Activated CD4-positive, alpha-beta memory T cell treated with anti-CD3 and anti-CD28 coated beads, Interleukin-2, amount 10 ng/mL, durations not matched to agents 7 days and 5 days (primary cell): Measurements from ENCODE around the gene LRCH4. TPM values are rescaled to one million over a fixed set of nuclear protein-coding genes. Genes with fewer than 3 reads are reported as not detected.

Experiments
- CTCF ChIA-PET: fragments of 350-600 bp; sonication (Branson Sonifier 250); formaldehyde crosslinking; loops from one replicate; lab custom pipeline; 2021; ENCODE audit warnings: antibody characterized with exemption, inconsistent platforms; lab: Charles Lee
- POLR2A ChIA-PET: fragments of 350-600 bp; sonication (Branson Sonifier 250); formaldehyde crosslinking; loops from one replicate; lab custom pipeline; 2021; ENCODE audit warnings: antibody characterized with exemption; lab: Charles Lee
- DNase-seq: peaks from one replicate; pipeline ENCODE4 v3.0.0-alpha.2; 2020
- H3K27ac Mint-ChIP-seq: one replicate; pipeline ENCODE4 v1.8.0; 2021; ENCODE audit warnings: mild to moderate bottlenecking, mixed read lengths
- H3K27me3 Mint-ChIP-seq: one replicate; pipeline ENCODE4 v1.8.0; 2021; ENCODE audit warnings: mixed read lengths
- H3K36me3 Mint-ChIP-seq: one replicate; pipeline ENCODE4 v1.8.0; 2021; ENCODE audit warnings: low read depth, mixed read lengths
- H3K4me1 Mint-ChIP-seq: one replicate; pipeline ENCODE4 v1.8.0; 2021; ENCODE audit warnings: mixed read lengths
- H3K4me3 Mint-ChIP-seq: one replicate; pipeline ENCODE4 v1.8.0; 2021; ENCODE audit warnings: mild to moderate bottlenecking, mixed read lengths
- H3K9me3 Mint-ChIP-seq: one replicate; pipeline ENCODE4 v1.8.0; 2021; ENCODE audit warnings: mixed read lengths
- total RNA-seq, 2 experiments: library from RNA; stranded (reverse); gene quantifications; one replicate each; pipeline ENCODE4 v1.2.3, GENCODE V29; 2021

LRCH4 gene
- total RNA-seq, 2 experiments from 2014 or later, result 199 to 204 TPM

DNA sequence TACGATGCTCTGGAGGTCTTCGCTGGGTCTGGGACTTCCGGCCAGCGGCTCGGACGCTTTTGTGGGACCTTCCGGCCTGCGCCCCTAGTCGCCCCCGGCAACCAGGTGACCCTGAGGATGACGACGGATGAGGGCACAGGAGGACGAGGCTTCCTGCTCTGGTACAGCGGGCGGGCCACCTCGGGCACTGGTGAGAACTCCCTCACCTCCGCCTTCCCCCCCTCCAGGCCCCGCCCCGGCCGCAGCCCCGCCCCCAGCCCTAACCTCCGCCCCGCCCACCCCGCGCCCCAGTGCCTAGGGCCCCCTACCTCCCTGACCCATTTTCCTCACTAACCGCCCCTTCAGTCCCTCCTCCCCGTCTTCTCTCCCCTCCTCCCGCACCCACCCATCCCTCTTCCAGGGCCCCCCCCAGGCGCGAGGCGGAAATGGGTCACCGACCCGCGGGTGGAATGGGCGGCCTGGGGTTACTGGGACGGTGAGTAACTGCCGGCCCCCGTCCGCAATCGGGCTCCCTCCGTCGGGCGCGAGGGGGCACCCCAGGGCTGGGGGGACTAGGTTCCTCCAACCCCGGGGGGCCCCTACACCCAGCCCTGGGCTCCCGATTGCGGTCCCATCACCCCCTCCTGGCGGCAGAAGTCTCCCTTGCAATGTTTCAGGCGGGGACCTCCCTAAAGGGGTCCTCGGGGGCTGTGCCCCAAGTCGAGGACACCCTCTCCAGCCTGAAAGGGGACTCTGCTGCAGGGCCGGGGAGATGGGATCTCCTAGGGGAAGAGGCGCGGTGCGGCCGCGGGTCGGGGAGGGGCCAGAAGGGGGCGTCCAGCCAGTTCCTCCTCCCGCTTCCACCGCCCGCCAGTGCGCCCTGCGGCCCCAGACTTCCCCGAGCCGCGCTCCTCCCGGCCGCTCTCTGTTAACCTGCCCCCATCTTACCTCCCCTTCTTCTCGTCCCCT lies 18.4 kb upstream of the LRCH4 start:
- Mint-ChIP-seq H3K27ac (peak overlapping the region; percentile 86), H3K4me3 (peak overlapping the region; percentile 82), H3K27me3 (peaks cover 3% of the 10 kb centered on the region), H3K4me1 (peaks cover 37% of the 10 kb centered on the region), H3K9me3 (no peaks in the 10 kb centered on the region), H3K36me3 (no peaks in the 10 kb centered on the region)
- ChIA-PET CTCF (interaction anchor here (0.5 to 2.3 kb wide), 17 partner anchors 9 to 235 kb away, joined by 3 to 17 read pairs (median 3); partner anchors contain the start of genes FBXO24 and LRCH4), POLR2A (interaction anchor here (0.6 to 7.9 kb wide), 23 partner anchors 8 to 176 kb away, joined by 3 to 89 read pairs (median 4); partner anchors contain the start of genes FBXO24, GIGYF1, GNB2 and LRCH4)
- DNase-seq, result peak; percentile 85

DNA sequence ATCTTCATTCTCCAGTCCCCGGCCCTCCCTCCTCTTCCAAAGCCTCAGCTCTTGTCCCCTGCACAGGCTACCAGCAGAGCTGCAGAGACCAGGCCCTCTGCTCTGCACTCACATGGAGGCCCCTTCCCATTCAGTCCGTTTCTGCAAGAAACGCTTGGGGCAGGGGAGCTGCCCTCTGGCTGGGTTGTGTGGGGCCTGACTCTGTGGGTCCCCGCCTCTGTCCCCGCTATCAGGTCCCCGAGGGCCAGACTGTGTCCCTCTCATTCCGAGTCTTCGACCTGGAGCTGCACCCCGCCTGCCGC lies 17.7 kb upstream of the LRCH4 start:
- H3K9me3 Mint-ChIP-seq, result no peaks in the 10 kb centered on the region
- peaks cover 3% of the 10 kb centered on the region for H3K27me3 Mint-ChIP-seq
- ChIA-PET POLR2A (interaction anchor here (0.6 to 7.9 kb wide), 11 partner anchors 9 to 168 kb away, joined by 3 to 89 read pairs (median 5); partner anchors contain the start of genes FBXO24, GIGYF1, GNB2 and LRCH4), CTCF (interaction anchor here (0.5 to 2.0 kb wide), 6 partner anchors 17 to 236 kb away, joined by 3 to 8 read pairs (median 3); partner anchors contain the start of genes FBXO24 and LRCH4)
- H3K27ac Mint-ChIP-seq, result peak overlapping the region; percentile 86
- H3K4me3 Mint-ChIP-seq, result peak overlapping the region; percentile 82
- no peak for DNase-seq
- H3K4me1 Mint-ChIP-seq, result peaks cover 39% of the 10 kb centered on the region
- H3K36me3 Mint-ChIP-seq, result no peaks in the 10 kb centered on the region

- peak overlapping the region; percentile 82 for H3K4me3 Mint-ChIP-seq
- DNase-seq, result no peak
- peaks cover 3% of the 10 kb centered on the region for H3K27me3 Mint-ChIP-seq
- POLR2A ChIA-PET, result interaction anchor here (0.6 to 7.9 kb wide), 11 partner anchors 9 to 167 kb away, joined by 3 to 89 read pairs (median 5); partner anchors contain the start of genes FBXO24, GIGYF1, GNB2 and LRCH4
- H3K4me1 Mint-ChIP-seq, result peaks cover 44% of the 10 kb centered on the region
- CTCF ChIA-PET, result interaction anchor here (0.7 to 2.0 kb wide), 7 partner anchors 14 to 88 kb away, joined by 3 to 8 read pairs (median 3); partner anchors contain the start of genes FBXO24 and LRCH4
- H3K36me3 Mint-ChIP-seq, result no peaks in the 10 kb centered on the region
- no peaks in the 10 kb centered on the region for H3K9me3 Mint-ChIP-seq
- peak overlapping the region; percentile 86 for H3K27ac Mint-ChIP-seq
Measured at GRCh38 chr7:100602889-100603725, 17.2 kb upstream of the LRCH4 start.

- no peaks in the 10 kb centered on the region for H3K9me3 Mint-ChIP-seq
- H3K27ac Mint-ChIP-seq, result no peak overlapping the region
- CTCF ChIA-PET, result no interaction called here
- POLR2A ChIA-PET, result no interaction called here
- peaks cover 33% of the 10 kb centered on the region for H3K4me1 Mint-ChIP-seq
- DNase-seq, result no peak
- peaks cover 7% of the 10 kb centered on the region for H3K27me3 Mint-ChIP-seq
- H3K36me3 Mint-ChIP-seq, result no peaks in the 10 kb centered on the region
- H3K4me3 Mint-ChIP-seq, result no peak overlapping the region
Measured at GRCh38 chr7:100600730-100601038, 14.8 kb upstream of the LRCH4 start.

DNA sequence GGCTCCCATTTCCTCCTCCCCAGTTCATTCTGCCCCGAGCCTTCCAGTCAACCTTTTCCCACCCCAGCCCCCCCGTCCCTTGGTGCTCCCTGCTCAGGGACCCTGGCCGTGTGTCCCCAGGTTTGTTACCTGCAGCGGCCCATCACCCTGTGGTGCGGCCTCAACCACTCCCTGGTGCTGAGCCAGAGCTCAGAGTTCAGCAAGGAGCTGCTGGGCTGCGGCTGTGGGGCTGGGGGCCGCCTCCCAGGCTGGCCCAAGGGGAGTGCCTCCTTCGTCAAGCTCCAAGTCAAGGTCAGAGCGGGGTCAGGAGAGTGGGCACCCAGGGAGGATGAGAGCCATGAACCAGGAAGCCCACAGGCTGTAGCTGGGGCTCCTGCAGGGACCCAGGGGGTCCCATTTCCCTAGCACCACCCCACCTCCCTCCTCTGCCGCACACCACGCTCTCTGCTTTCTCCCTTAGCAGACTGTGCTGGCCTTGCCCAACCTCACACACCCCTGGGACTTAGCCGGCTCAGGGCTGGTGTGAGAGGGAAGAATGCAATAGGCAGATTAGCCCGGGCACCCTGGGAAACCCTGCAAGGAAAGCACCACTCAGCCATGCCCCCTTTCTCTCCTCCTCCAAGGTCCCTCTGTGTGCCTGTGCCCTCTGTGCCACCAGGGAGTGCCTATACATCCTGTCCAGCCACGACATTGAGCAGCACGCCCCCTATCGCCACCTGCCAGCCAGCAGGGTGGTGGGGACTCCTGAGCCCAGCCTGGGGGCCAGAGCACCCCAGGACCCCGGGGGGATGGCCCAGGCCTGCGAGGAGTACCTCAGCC lies 14.2 kb upstream of the LRCH4 start:
- H3K9me3 Mint-ChIP-seq, result no peaks in the 10 kb centered on the region
- DNase-seq, result no peak
- H3K27me3 Mint-ChIP-seq, result peaks cover 4% of the 10 kb centered on the region
- H3K27ac Mint-ChIP-seq, result no peak overlapping the region
- no peaks in the 10 kb centered on the region for H3K36me3 Mint-ChIP-seq
- H3K4me1 Mint-ChIP-seq, result peaks cover 28% of the 10 kb centered on the region
- ChIA-PET CTCF (interaction anchor here (0.7 kb wide), 1 partner anchor 14 kb away, joined by 3 read pairs; the partner anchor contains the start of genes FBXO24 and LRCH4), POLR2A (interaction anchor here (0.7 to 6.7 kb wide), 3 partner anchors 13 to 105 kb away, joined by 3 to 48 read pairs (median 7); partner anchors contain the start of genes FBXO24 and LRCH4)
- H3K4me3 Mint-ChIP-seq, result no peak overlapping the region

- Mint-ChIP-seq H3K27ac (peak overlapping the region; percentile 27), H3K4me1 (peaks cover 18% of the 10 kb centered on the region), H3K27me3 (peaks cover 4% of the 10 kb centered on the region), H3K9me3 (no peaks in the 10 kb centered on the region), H3K36me3 (no peaks in the 10 kb centered on the region), H3K4me3 (no peak overlapping the region)
- CTCF ChIA-PET, result interaction anchor here (1.4 kb wide), 1 partner anchor 10 kb away, joined by 4 read pairs; no protein-coding TSS in a partner anchor
- peak; percentile 30 for DNase-seq
- POLR2A ChIA-PET, result interaction anchor here (1.0 to 6.7 kb wide), 6 partner anchors 11 to 56 kb away, joined by 3 to 48 read pairs (median 6); partner anchors contain the start of genes FBXO24, LRCH4 and MOSPD3
Measured at GRCh38 chr7:100598425-100598824, 12.5 kb upstream of the LRCH4 start.

DNA sequence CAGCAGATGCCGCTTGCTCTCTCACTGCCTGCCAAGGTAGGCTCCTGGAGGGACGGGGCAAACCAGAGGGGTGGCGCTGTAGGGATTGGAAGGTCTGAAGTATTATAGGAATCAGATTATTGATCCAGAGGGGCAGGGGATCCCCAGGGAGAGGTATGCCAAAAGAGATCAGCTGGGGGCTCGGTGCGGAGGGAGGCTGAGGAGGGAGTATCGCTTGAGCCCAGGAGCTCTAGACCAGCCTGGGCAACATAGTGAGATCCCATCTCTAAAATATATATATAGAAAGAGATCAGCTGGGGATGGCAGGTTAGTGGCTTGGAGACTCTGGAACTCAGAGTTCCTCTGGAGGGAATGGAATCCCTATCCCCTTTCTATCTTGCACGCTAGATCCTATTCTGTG lies 9.3 kb upstream of the LRCH4 start:
- POLR2A ChIA-PET, result interaction anchor here (6.7 kb wide), 1 partner anchor 8 kb away, joined by 48 read pairs; the partner anchor contains the start of genes FBXO24 and LRCH4
- H3K4me3 Mint-ChIP-seq, result no peak overlapping the region

DNA sequence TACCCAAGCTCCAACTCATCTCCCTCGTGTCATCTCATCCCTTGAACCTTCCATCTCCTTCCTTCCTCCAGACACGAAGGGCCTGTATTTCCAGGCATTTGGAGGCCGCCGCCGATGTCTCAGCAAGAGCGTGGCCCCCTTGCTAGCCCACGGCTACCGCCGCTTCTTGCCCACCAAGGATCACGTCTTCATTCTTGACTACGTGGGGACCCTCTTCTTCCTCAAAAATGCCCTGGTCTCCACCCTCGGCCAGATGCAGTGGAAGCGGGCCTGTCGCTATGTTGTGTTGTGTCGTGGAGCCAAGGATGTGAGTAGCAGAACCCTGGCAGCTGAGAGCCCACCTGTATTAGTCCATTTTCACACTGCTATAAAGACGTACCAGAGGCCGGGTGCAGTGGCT lies 5.7 kb upstream of the LRCH4 start:
- H3K4me3 Mint-ChIP-seq, result no peak overlapping the region
- ChIA-PET CTCF (interaction anchor here (1.1 kb wide), 1 partner anchor 102 kb away, joined by 3 read pairs; no protein-coding TSS in a partner anchor), POLR2A (interaction anchor here (2.0 kb wide), 1 partner anchor 11 kb away, joined by 9 read pairs; the partner anchor contains the start of gene PCOLCE)
- H3K27me3 Mint-ChIP-seq, result peaks cover 14% of the 10 kb centered on the region
- H3K27ac Mint-ChIP-seq, result no peak overlapping the region
- peaks cover 9% of the 10 kb centered on the region for H3K4me1 Mint-ChIP-seq
- no peaks in the 10 kb centered on the region for H3K36me3 Mint-ChIP-seq
- DNase-seq, result no peak
- no peaks in the 10 kb centered on the region for H3K9me3 Mint-ChIP-seq

More for the DNA sequence above, 9.3 kb upstream of the LRCH4 start:
- Mint-ChIP-seq H3K36me3 (no peaks in the 10 kb centered on the region), H3K9me3 (no peaks in the 10 kb centered on the region), H3K27me3 (peaks cover 9% of the 10 kb centered on the region), H3K27ac (no peak overlapping the region), H3K4me1 (peaks cover 10% of the 10 kb centered on the region)
- CTCF ChIA-PET, result interaction anchor here (0.6 to 1.4 kb wide), 2 partner anchors 9 to 31 kb away, joined by 4 read pairs; partner anchors contain the start of genes FBXO24 and LRCH4
- no peak for DNase-seq

- no peak for DNase-seq
- POLR2A ChIA-PET, result interaction anchor here (1.4 to 2.0 kb wide), 2 partner anchors 13 to 36 kb away, joined by 5 to 9 read pairs; partner anchors contain the start of gene PCOLCE
- CTCF ChIA-PET, result interaction anchor here (0.6 to 2.3 kb wide), 7 partner anchors 20 to 121 kb away, joined by 3 to 11 read pairs (median 4); partner anchors contain the start of genes MOSPD3 and POP7
Measured at GRCh38 chr7:100590077-100590737, 4.3 kb upstream of the LRCH4 start.

DNA sequence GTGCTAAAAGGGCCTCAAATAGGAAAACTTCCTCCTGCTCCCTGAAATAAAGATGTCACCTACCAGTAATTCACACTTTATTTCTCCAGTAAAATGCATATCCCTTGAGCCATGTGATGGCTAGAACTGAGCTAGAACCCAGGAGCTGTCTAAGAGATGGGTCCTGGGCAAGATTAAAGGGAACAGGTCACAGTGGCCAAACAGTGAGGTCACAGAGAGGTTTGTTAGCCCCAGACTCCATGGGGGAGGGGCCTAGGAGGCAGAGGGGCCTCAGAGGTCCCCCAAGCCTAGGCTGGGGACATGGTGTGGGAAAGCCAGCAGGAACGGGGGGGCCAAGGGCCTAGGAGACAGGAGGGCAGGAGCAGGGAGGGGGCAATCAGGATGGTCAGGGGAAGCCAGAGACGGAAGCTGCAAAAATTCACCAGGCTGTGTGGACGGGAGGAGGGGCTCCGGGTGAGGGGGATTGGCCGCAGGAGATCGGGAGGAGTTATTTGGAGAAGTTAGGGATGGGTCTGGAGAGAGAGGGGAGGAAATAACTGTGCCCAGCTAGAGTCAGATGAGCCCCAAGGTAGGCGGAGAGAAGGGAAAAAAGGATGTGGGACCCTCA lies 3.5 kb upstream of the LRCH4 start:
- H3K36me3 Mint-ChIP-seq, result peaks cover 11% of the 10 kb centered on the region
- DNase-seq, result no peak
- ChIA-PET CTCF (interaction anchor here (0.5 to 2.3 kb wide), 12 partner anchors 16 to 208 kb away, joined by 3 to 11 read pairs (median 3); partner anchors contain the start of genes ACTL6B, MOSPD3 and POP7), POLR2A (interaction anchor here (0.7 to 4.6 kb wide), 4 partner anchors 8 to 37 kb away, joined by 3 to 48 read pairs (median 5); partner anchors contain the start of genes MOSPD3 and PCOLCE)
- peaks cover 11% of the 10 kb centered on the region for H3K4me1 Mint-ChIP-seq
- peaks cover 11% of the 10 kb centered on the region for H3K27me3 Mint-ChIP-seq
- no peak overlapping the region for H3K4me3 Mint-ChIP-seq
- H3K9me3 Mint-ChIP-seq, result no peaks in the 10 kb centered on the region
- H3K27ac Mint-ChIP-seq, result no peak overlapping the region

More at GRCh38 chr7:100590077-100590737, 4.3 kb upstream of the LRCH4 start:
- no peaks in the 10 kb centered on the region for H3K9me3 Mint-ChIP-seq
- peaks cover 11% of the 10 kb centered on the region for H3K4me1 Mint-ChIP-seq
- H3K4me3 Mint-ChIP-seq, result no peak overlapping the region
- peaks cover 11% of the 10 kb centered on the region for H3K27me3 Mint-ChIP-seq
- no peak overlapping the region for H3K27ac Mint-ChIP-seq
- H3K36me3 Mint-ChIP-seq, result peaks cover 7% of the 10 kb centered on the region
